Endothelial cell of umbilical vein (primary cell): ENCODE measurements around the gene ZNF790. TPM values are rescaled to one million over a fixed set of nuclear protein-coding genes. Genes with fewer than 3 reads are reported as not detected.
"Not testable (repeated sequence)": the region's sequence is repeated elsewhere in the genome, so short reads cannot be mapped to it uniquely, and the experiment has no call there.

Experiments used
- BruUV-seq: library from RNA; stranded (reverse); fragments of 400-500 nt; replicated peaks from 2 replicates; lab custom pipeline; 2021; lab: Mats Ljungman, UMichigan
- CTCF ChIA-PET: fragments of 300-600, 350-600 bp; sonication (Branson Sonifier 250); formaldehyde crosslinking; loops from one replicate; lab custom pipeline; 2021; ENCODE audit warnings: antibody characterized with exemption, inconsistent platforms; lab: Charles Lee
- POLR2A ChIA-PET: fragments of 300-600, 350-600 bp; sonication (Branson Sonifier 250); formaldehyde crosslinking; loops from one replicate; lab custom pipeline; 2021; ENCODE audit warnings: antibody characterized with exemption, inconsistent platforms; lab: Charles Lee
- DNase-seq: peaks from one replicate; pipeline ENCODE4 v3.0.0-alpha.2; 2011; ENCODE audit warnings: low read depth, low spot score
- FAIRE-seq: peaks from 2 replicates; lab custom pipeline; 2011; peaks lifted over from hg19 to GRCh38; lab: Jason Lieb, UNC
- H2AFZ ChIP-seq: 2 replicates; pipeline ENCODE4 v1.6.0; 2012; ENCODE audit warnings: low read depth, low read length, control low read depth, inconsistent platforms
- H3K27ac ChIP-seq: 2 replicates; pipeline ENCODE4 v1.5.1; 2011; ENCODE audit warnings: low read depth, mild to moderate bottlenecking, control low read depth, low read length, moderate library complexity; ENCODE audit not compliant: insufficient read depth
- H3K27me3 ChIP-seq, 2 experiments: 2 replicates each; pipeline versions ENCODE4 v1.6.0 to v1.6.1; 2011; ENCODE audit warnings: low read length in 2 of 2, mixed read lengths in 1 of 2; ENCODE audit not compliant: control insufficient read depth in 2 of 2, insufficient read depth in 2 of 2
- H3K36me3 ChIP-seq, 2 experiments: 2 replicates in 1 of 2; 3 replicates in 1 of 2; pipeline ENCODE4 v1.5.1; 2011; ENCODE audit warnings: low read length in 2 of 2, mild to moderate bottlenecking in 1 of 2, moderate library complexity in 1 of 2; ENCODE audit not compliant: control insufficient read depth in 2 of 2, insufficient read depth in 2 of 2; ENCODE audit errors: extremely low read depth in 1 of 2
- H3K4me1 ChIP-seq: 3 replicates; pipeline ENCODE4 v1.5.1; 2011; ENCODE audit warnings: mild to moderate bottlenecking, low read length; ENCODE audit not compliant: control insufficient read depth, insufficient read depth; ENCODE audit errors: extremely low read depth
- H3K4me2 ChIP-seq: 2 replicates; pipeline ENCODE4 v1.6.1; 2011; ENCODE audit warnings: low read length, control low read depth, mixed read lengths; ENCODE audit not compliant: insufficient read depth
- H3K4me3 ChIP-seq, 3 experiments: fragments of 200-600 bp in 1 of 3; sonication (generic), shearing (Covaris generic) in 1 of 3; replicated peaks in 1 of 3; 2 replicates each; pipeline ENCODE4 v1.5.1; 2011 to 2016; ENCODE audit warnings: control low read depth in 3 of 3, low read length in 3 of 3, mild to moderate bottlenecking in 2 of 3, inconsistent platforms in 1 of 3, low read depth in 1 of 3, moderate library complexity in 1 of 3; ENCODE audit not compliant: insufficient read depth in 1 of 3
- H3K79me2 ChIP-seq: 2 replicates; pipeline ENCODE4 v1.6.0; 2012; ENCODE audit warnings: low read length, inconsistent platforms; ENCODE audit not compliant: control insufficient read depth, insufficient read depth
- H3K9ac ChIP-seq: replicated peaks from 2 replicates; pipeline ENCODE3; 2011; ENCODE audit warnings: low read length, control low read depth; ENCODE audit not compliant: insufficient read depth; ENCODE audit errors: extremely low read depth
- H3K9me1 ChIP-seq: replicated peaks from 3 replicates; pipeline ENCODE4 v1.6.0; 2011; ENCODE audit warnings: mild to moderate bottlenecking, low read length; ENCODE audit not compliant: control insufficient read depth, insufficient read depth; ENCODE audit errors: extremely low read depth
- H3K9me3 ChIP-seq: replicated peaks from 2 replicates; pipeline ENCODE4 v1.5.1; 2012; ENCODE audit warnings: low read length, inconsistent platforms; ENCODE audit not compliant: control insufficient read depth, insufficient read depth
- H4K20me1 ChIP-seq: replicated peaks from 2 replicates; pipeline ENCODE3; 2011; ENCODE audit warnings: mild to moderate bottlenecking, low read length; ENCODE audit not compliant: control insufficient read depth, insufficient read depth; ENCODE audit errors: extremely low read depth
- MYC ChIP-seq: IDR thresholded peaks from one replicate; pipeline ENCODE4 v1.6.1; 2011; ENCODE audit warnings: mild to moderate bottlenecking, low read depth, low read length
- POLR2A ChIP-seq: IDR thresholded peaks from 2 replicates; pipeline ENCODE4 v1.6.1; 2012; ENCODE audit warnings: low read depth, mild to moderate bottlenecking, control low read depth, low read length
- POLR2AphosphoS5 ChIP-seq: IDR thresholded peaks from 2 replicates; pipeline ENCODE4 v1.6.1; 2012; ENCODE audit warnings: low read depth, mild to moderate bottlenecking, control low read depth, low read length, moderate library complexity; ENCODE audit not compliant: insufficient read depth
- dilution Hi-C: fragments of 300-500 bp; cut with MboI; formaldehyde crosslinking; loops from one replicate; pipeline ENCODE4 v1.15.0; 2019; ENCODE audit warnings: low sequenced_read_pairs; ENCODE audit not compliant: extremely low pct_ligation_motif_present
- intact Hi-C: fragments of 100-400 bp; cut with micrococcal nuclease; formaldehyde crosslinking; loops from one replicate; pipeline ENCODE4 v1.10.0; 2022
- polyA plus RNA-seq, 4 experiments: library from polyadenylated mRNA; depleted of rRNA in 3 of 4; stranded (reverse) in 3 of 4; unstranded in 1 of 4; fragments of >200 nt; gene quantifications; 2 replicates each; pipeline versions ENCODE4 v1.2.1 to v1.2.3, GENCODE V29; 2011 to 2012; ENCODE audit warnings: missing spikeins in 1 of 4
- total RNA-seq: library from RNA; stranded (reverse); gene quantifications from 2 replicates; pipeline ENCODE4 v1.2.3, GENCODE V29; 2021
- TF ChIP-seq, protein P1 (sequence below), 2 donors: IDR thresholded peaks; 1 replicate in 1 of 2; 2 replicates in 1 of 2; pipeline ENCODE4 v1.5.1; 2011; ENCODE audit warnings: low read length in 2 of 2, mild to moderate bottlenecking in 2 of 2, moderate library complexity in 2 of 2, control low read depth in 1 of 2, inconsistent platforms in 1 of 2, low read depth in 1 of 2; ENCODE audit not compliant: insufficient read depth in 1 of 2; ENCODE audit errors: extremely low read depth in 1 of 2
- TF ChIP-seq, protein P2 (sequence below): IDR thresholded peaks from 2 replicates; pipeline ENCODE4 v1.6.1; 2011; ENCODE audit not compliant: insufficient read depth, insufficient read length

ZNF790 gene
- total and polyA plus RNA-seq, 2 donors (not counting 3 experiments of a cell fraction or from before 2014, with no cell fraction given), result 2.1 to 5.6 TPM

DNA sequence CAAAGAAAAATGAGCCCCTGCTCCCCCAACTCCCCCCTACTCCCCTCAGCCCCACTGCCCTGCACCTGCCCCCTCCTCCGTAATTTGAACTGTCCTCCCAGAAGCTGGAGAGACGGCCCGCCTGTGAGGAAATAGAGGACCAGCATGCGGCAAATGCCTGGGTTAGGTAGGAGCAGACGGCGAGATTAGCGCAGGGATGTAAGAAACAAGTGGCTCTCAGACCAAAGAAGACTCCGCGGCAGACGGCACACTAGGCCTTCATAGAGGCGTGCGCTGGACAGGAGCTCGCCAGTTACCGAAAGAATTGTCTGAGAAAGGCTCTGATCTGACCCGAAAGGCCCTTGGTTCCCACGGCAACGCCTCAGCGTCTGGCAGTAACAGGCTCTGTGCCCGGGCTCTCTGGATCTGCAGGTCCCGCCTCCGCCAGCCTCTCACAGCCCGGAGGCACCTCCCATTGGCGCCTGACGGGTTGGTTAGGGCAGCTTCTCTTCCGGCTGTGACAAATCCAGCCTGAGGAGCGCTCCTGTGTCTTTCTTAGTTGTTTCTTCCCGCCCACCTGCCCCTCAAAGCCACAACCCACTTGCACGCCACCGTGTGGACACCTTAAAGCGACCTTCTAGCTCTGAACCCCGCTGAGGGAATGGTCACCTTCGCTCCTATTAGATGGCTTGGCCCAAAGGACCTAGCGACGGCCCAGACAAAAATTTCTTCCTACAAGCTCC is 46.6 kb downstream of the ZNF790 start:
- H3K36me3 ChIP-seq, H3K27ac ChIP-seq, H3K9me3 ChIP-seq, H3K9me1 ChIP-seq, H3K9ac ChIP-seq, POLR2A ChIA-PET, dilution Hi-C loops, H3K27me3 ChIP-seq, H3K4me1 ChIP-seq, H3K79me2 ChIP-seq, intact Hi-C loops, DNase-seq, CTCF ChIA-PET, H3K4me2 ChIP-seq, H3K4me3 ChIP-seq, BruUV-seq, H2AFZ ChIP-seq, H4K20me1 ChIP-seq: not testable (repeated sequence)
- FAIRE-seq, result peak; percentile 46

DNA sequence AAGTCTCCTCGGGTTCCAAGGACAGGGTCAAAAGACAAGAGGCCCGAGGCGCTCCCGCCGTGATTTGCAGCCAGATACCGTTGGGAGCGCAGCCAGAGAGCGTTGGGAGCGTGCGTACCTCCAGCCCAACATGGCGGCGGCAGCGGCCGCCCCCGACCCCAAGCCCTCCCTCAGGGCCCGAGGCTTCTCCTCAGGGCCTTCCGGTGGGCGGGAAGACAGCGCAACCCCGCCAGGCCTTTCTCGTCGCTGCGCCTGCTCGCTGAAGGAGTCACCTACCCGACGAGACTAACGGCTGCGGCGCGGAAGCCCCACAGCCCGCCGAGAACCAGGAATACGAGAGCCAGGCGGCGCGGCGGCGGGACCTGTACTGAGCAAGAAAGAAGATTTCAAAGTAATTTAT is 62.4 kb downstream of the ZNF790 start:
- Histone ChIP-seq H3K9me1 (no peaks in the 10 kb centered on the region), H3K27me3 (no peaks in the 10 kb centered on the region)

More for the DNA sequence above, 62.4 kb downstream of the ZNF790 start:
- H4K20me1 ChIP-seq, result no peaks in the 10 kb centered on the region
- H3K4me1 ChIP-seq, result peaks cover 11% of the 10 kb centered on the region
- DNase-seq, result peak; percentile 29
- H3K4me3 ChIP-seq, result peak overlapping the region in 1 of 3 experiments; percentile 11
- BruUV-seq, result no TSS peak
- peak overlapping the region; percentile 55 for H2AFZ ChIP-seq
- dilution Hi-C loops, result no loop called here
- ChIA-PET POLR2A (no interaction called here), CTCF (no interaction called here)
- no peak overlapping the region for H3K9ac ChIP-seq
- FAIRE-seq, result no peak
- intact Hi-C loops, result loop anchor here (10.0 kb wide), 1 partner anchor 561 kb away; the partner anchor contains the start of genes ZNF146 and ZNF565
- H3K9me3 ChIP-seq, result no peaks in the 10 kb centered on the region
- H3K36me3 ChIP-seq, result no peaks in the 10 kb centered on the region
- H3K4me2 ChIP-seq, result no peak overlapping the region
- TF ChIP-seq POLR2AphosphoS5 (no peak), MYC (no peak), POLR2A (no peak)
- TF ChIP-seq, protein P1, sequence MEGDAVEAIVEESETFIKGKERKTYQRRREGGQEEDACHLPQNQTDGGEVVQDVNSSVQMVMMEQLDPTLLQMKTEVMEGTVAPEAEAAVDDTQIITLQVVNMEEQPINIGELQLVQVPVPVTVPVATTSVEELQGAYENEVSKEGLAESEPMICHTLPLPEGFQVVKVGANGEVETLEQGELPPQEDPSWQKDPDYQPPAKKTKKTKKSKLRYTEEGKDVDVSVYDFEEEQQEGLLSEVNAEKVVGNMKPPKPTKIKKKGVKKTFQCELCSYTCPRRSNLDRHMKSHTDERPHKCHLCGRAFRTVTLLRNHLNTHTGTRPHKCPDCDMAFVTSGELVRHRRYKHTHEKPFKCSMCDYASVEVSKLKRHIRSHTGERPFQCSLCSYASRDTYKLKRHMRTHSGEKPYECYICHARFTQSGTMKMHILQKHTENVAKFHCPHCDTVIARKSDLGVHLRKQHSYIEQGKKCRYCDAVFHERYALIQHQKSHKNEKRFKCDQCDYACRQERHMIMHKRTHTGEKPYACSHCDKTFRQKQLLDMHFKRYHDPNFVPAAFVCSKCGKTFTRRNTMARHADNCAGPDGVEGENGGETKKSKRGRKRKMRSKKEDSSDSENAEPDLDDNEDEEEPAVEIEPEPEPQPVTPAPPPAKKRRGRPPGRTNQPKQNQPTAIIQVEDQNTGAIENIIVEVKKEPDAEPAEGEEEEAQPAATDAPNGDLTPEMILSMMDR (IDR thresholded peaks at IDR 0.05; ENCODE audit: extremely low read depth in 1 of 2, insufficient read depth in 1 of 2, low read depth in 1 of 2, low read length in 2 of 2), result no peak
- TF ChIP-seq, protein P2, sequence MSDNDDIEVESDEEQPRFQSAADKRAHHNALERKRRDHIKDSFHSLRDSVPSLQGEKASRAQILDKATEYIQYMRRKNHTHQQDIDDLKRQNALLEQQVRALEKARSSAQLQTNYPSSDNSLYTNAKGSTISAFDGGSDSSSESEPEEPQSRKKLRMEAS, result no peak
- no peaks in the 10 kb centered on the region for H3K79me2 ChIP-seq
- no peak overlapping the region for H3K27ac ChIP-seq
